ENCODE measurements around the gene RTCB.

RTCB gene

GRCh38 chr22:32411829-32412592 is at the start of gene RTCB:
RTCB (minus strand) TSS chr22:32412247; CDS start chr22:32412156, 91 bp downstream.
- DNase-seq (ENCODE audit: low spot score) = peak; percentile 90

DNA sequence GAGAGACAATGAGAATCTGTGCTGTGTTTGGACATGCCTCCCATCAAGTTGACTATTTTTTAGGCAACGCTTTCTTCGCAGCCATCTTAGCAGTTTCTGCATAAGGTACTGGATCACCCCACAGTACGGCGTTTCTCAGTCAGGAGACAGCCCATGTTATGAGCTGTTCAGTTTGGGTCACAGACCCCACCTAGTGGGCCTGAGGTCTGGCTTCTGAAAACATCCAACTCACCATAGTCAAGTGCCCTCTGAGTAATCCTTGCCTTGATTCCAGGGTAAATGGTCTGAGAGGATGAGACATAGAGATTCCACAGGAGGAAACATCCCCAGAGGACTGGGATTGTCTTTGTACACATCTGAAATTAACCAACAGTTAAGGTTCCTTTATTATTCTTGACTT is 45.0 kb upstream of the RTCB start:
- DNase-seq (ENCODE audit: low spot score) = no peak

DNA sequence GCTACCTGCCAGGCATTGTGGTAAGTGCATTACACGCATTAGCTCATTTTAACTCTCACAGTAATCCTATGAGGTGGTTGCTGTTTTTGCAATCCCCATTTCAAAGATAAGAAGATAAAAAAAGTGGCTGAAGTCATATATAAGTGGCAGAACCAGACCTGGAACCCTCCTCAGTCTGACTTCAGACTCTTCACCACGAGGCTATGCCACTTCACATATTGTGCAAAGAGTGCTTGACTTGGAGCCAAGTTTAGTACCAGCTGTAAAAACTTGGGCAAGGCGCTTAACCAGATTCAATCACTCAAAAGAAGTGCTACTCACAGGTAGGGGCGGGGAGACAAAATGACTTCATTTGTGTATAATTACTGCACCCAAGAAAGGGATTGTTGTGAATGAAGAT is 36.9 kb upstream of the RTCB start:
- DNase-seq (ENCODE audit: low spot score) = no peak

DNA sequence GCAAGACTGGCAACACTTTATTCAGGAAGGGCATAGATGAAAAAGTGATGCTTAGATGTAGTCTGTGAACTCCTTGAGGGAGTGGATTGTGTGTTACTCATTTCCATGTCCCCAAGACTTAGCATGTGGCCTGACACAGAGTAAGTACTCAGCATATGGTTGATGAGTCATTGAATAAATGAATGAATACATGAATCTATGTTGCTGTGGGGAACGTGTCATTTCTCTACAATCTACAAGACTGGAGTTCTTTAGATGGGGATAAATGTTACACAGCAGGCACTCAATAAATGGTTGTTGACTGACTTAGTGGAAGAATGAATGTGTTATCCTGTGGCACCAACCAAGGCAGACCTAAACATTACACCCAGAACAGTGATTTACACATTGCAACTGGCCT is 34.3 kb upstream of the RTCB start:
- no peak for DNase-seq (ENCODE audit: low spot score)

- no peak for DNase-seq (ENCODE audit: low spot score)
These were observed 32.0 kb upstream of the RTCB start for GRCh38 chr22:32444068-32444467.

DNA sequence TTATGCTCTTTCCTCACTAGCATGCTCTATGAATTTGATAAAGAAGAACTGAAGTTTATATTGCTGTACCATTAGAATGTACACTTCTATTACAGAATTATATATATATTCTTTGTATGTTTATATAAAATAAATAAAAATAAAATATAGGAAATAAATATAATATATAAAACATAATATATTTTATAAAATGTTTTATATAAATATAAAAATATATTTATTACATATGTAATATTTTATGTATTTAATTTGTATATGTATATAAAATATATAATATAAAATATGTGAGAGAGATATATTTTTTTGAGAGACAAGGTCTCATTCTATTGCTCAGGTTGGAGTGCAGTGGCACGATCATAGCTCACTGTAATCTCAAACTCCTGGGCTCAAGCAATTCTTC is 18.3 kb upstream of the RTCB start:
- DNase-seq (ENCODE audit: low spot score) = no peak

DNA sequence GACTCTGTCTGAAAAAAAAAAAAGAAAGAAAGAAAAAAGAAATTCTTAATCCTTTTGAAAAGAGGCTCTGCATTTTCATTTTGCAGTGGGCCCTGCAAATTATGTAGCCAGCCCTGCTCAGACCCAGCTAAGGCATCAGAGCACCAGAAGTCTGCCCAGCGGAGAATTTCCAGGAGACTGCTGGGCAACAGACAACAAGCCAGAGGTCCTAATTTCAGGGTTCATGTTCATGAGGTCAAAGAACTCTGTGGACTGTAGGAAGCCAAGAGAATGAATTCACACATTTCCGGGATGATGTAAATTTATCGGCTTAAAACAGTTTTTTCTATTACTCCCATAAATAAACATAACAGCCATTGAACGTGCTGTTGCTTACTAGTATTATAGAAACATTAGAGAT is 14.8 kb upstream of the RTCB start:
- DNase-seq (ENCODE audit: low spot score) = no peak

GRCh38 chr22:32423664-32424063 is 11.6 kb upstream of the RTCB start:
- DNase-seq (ENCODE audit: low spot score) = no peak

DNA sequence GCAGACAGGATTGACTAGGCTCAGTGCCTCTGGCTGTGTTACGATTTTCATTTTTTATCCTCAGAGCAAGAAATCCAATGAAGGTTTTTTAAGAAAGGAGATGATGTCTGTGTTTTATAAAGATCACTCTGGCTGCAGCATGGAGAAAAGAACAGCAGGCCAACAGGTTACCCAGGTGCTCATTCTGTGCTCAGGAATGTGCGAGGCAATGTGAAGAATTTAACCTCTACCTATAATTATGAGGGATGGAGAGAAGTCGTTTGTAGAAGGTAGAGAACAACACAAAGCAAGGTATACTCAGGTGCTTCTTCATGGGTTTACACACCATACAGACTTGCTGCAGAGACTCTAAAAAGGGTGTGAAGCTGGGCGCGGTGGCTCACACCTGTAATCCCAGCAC is 10.0 kb upstream of the RTCB start:
- no peak for DNase-seq (ENCODE audit: low spot score)

DNA sequence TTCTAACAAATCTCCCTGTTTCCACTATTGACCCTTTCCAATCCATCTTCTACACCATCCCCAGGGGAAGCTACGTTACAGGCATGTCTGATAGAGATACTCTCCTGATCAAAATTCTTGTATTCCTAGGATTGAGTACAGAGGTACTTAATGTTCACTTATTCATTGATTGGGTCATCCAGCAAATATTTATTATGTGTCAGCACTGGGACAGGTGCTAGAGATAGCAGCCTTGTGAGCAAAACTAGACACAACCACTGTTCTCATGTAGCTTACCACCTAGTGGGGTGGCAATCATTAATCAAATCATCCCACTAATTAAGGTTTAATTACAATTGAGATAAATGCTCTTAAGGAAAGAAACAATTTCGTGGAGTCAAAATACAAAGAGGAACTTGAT is 9.4 kb upstream of the RTCB start:
- DNase-seq (ENCODE audit: low spot score) = no peak

DNA sequence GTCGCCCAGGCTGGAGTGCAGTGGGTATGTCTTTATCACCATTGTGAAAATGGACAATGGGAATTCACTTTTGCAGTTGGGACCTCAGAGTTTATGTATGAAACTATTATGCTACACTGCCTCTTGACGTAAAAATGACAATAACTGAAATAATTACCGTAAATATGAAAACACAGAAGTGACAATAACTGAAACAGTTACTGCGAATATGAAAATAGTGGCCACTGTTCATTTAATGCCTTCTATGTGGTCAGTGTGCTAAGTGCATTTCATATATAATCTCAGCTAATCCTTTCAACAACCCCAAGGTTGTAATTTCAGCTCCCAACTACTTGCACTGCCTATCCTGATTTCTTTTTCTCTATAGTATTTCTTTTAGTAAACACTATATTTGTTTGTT is 5.9 kb upstream of the RTCB start:
- no peak for DNase-seq (ENCODE audit: low spot score)

- no peak for DNase-seq (ENCODE audit: low spot score)
These were observed 4.6 kb upstream of the RTCB start for GRCh38 chr22:32416556-32417085.

GRCh38 chr22:32414191-32414590 is 2.1 kb upstream of the RTCB start:
- DNase-seq (ENCODE audit: low spot score) = no peak

DNA sequence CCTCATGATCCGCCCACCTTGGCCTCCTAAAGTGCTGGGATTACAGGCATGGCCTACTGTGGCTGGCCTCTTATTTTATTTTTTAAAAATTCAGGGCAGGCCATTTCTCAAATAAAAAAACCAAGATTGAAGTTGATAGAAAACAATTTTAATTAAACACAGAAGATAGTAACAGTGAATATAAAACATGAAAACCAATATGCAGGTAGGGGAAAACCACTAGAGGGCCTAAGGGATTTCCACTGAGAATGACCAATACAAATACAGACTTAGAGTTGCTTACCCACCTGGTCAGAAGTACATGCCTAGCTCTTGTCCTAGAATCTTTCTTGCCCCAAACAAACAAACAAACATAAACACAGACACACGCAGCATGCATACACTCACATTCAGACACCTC is 1.7 kb upstream of the RTCB start:
- peak; percentile 20 for DNase-seq (ENCODE audit: low spot score)

- peak; percentile 10 for DNase-seq (ENCODE audit: low spot score)
These were observed 645 bp downstream of the RTCB start for GRCh38 chr22:32411402-32411801.

DNA sequence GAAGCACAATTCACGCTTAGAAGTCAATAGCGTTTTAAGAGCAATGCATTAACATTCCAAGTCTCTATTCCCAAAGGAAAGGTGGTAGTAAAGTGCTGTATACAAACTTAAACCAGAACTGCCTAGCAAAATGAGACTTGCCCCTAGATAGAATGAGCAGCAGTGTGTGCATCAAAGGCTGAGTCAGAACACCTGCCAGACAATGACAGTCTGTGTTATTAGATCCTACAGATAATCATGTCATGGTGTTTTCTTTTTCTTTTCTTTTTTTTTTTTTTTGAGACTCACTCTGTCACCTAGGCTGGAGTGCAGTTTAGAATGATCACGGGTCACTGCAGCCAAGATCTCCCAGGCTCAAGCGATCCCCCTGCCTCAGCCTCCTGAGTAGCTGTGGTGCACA is 1.6 kb downstream of the RTCB start:
- DNase-seq (ENCODE audit: low spot score) = no peak

DNA sequence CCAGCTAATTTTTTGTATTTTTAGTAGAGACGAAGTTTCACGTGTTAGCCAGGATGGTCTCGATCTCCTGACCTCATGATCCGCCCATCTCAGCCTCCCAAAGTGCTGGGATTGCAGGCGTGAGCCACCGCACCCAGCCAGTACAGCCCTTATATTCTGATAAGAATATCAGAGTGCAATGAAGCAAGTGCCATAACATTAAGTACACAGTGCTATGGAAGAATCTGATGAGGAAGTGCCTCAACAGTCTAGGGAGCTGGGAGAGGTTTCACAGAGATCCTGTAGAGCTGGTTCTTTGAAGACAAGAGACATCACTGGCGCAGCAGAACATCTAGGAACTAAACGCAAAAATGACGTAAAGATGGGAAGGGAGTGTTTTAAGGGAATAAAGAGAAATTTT is 2.1 kb downstream of the RTCB start:
- no peak for DNase-seq (ENCODE audit: low spot score)

DNA sequence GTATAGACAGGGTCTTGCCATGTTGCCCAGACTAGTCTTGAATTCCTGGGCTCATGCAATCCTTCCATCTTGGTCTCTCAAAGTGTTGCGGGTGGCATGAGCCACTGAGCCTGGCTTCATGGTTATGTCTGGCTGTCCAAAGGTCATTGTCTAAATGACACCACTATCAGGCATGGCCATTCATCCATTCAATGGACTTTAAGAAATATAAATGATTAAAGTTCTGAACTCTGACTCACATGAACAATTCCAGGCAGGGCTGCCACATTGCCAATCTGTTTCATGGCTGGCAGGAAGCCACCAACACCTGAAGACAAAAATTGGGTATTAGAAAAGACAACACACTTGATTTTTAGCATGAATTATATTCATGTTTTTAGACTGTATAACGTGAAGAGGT is 4.1 kb downstream of the RTCB start:
- DNase-seq (ENCODE audit: low spot score) = no peak

- DNase-seq (ENCODE audit: low spot score) = no peak
These were observed 4.7 kb downstream of the RTCB start for GRCh38 chr22:32407312-32407711.

GRCh38 chr22:32404021-32404420 is 8.0 kb downstream of the RTCB start:
- no peak for DNase-seq (ENCODE audit: low spot score)

DNA sequence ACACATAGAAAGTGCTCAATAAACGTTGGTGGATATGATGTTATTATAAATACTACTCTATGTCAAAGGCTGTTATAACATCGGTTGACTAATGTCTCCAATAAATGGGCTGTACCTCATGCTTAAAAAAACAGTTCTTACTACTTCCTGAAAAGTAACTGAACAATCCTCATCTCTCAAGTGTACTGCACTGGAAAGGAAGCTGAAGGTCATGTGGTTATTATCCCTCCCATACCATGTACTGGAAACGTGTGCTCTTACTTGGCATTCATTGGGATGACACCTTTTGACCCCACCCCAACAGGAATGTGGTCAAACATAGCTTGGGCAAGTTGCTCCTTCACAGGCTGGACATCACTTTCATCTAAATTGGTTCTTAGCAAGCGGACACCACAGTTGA is 10.6 kb downstream of the RTCB start:
- DNase-seq (ENCODE audit: low spot score) = no peak

DNA sequence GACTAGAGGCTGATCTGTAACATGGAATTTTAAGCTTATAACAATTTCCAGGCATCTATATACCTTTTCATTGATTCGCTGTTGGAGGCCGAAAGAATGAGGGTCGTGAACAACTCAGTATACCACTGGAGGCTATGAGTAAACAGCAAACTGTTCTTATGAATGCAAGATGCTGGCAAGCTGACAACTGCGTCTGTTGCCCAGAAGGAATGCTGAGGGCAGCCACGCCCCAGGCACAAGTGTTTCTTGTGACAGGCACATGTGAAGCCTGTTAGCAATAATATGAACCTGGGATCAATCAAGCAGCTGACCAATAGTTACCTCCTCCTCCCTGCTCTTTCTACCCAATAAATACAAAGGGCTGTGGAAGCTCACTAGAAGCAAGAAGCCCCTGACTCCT is 15.3 kb downstream of the RTCB start:
- no peak for DNase-seq (ENCODE audit: low spot score)

GRCh38 chr22:32396255-32396654 is 15.8 kb downstream of the RTCB start:
- no peak for DNase-seq (ENCODE audit: low spot score)

DNA sequence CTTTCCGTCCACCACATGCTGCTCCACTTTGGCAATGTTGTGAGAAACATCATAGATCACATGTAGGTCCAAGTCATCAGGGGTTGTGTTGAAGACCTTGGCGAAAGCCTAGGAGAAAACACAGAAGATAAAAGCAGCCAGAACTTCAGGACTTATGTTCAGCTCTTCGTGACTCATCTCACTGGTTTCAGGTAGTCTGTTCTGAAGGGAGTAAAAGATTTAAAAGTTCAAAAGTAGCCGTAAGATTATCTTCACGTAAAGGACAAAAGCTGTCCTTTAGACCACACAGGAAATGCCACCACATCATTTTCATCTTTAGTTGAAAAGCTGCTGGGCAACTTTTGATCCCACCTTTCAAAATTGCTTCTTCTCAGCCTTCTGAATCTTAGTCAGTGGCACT is 16.9 kb downstream of the RTCB start:
- DNase-seq (ENCODE audit: low spot score) = no peak
